SU-DHL-6 (cell line): Measurements from ENCODE around the gene MESP2.

Source experiments
- EZH2phosphoT487 ChIP-seq: fragments of 200-600 bp; sonication (generic), shearing (Covaris generic); conservative IDR thresholded peaks from 2 replicates; pipeline ENCODE4 v1.6.1; 2018; ENCODE audit warnings: mild to moderate bottlenecking, antibody characterized with exemption, low read length, moderate library complexity, mixed read lengths
- TF ChIP-seq, protein P1 (sequence below): fragments of 200-600 bp; sonication (generic); IDR thresholded peaks from one replicate; pipeline ENCODE4 v1.5.1; 2017; ENCODE audit warnings: antibody characterized with exemption, mild to moderate bottlenecking, low read length, moderate library complexity; ENCODE audit not compliant: insufficient read depth, poor library complexity, severe bottlenecking

DNA sequence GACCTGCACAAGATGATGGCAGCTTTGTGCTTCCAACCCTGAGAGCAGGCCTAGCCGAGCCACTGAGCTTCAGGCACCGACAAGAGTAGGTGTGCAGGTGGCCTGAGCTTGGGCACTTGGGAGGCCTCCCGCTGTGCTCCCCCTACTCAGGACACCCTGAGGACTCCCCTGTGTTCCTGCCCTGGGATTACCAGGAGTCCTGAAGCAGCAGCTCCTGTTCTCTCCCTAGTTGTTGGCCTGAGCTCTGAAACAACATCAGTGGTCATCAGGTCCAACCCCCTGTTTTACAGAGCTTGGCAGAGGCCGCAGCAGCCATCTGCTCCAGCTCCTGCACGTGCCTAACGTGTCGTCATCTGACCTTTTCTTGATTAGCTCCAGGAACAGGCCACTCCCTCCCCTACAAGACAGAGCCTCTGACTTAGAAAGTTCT is 8.0 kb upstream of the MESP2 start:
- TF ChIP-seq, protein P1, sequence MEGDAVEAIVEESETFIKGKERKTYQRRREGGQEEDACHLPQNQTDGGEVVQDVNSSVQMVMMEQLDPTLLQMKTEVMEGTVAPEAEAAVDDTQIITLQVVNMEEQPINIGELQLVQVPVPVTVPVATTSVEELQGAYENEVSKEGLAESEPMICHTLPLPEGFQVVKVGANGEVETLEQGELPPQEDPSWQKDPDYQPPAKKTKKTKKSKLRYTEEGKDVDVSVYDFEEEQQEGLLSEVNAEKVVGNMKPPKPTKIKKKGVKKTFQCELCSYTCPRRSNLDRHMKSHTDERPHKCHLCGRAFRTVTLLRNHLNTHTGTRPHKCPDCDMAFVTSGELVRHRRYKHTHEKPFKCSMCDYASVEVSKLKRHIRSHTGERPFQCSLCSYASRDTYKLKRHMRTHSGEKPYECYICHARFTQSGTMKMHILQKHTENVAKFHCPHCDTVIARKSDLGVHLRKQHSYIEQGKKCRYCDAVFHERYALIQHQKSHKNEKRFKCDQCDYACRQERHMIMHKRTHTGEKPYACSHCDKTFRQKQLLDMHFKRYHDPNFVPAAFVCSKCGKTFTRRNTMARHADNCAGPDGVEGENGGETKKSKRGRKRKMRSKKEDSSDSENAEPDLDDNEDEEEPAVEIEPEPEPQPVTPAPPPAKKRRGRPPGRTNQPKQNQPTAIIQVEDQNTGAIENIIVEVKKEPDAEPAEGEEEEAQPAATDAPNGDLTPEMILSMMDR: no peak
- TF ChIP-seq EZH2phosphoT487: no peak
